Keratinocyte (primary cell): ENCODE results near the gene ZNF674. TPM values are rescaled to one million over a fixed set of nuclear protein-coding genes. Genes with fewer than 3 reads are reported as not detected.

Experiments
- DNase-seq: peaks from one replicate; pipeline ENCODE4 v3.0.0-alpha.2; 2011; ENCODE audit warnings: low read depth, missing footprints, low spot score
- FAIRE-seq: peaks from 2 replicates; lab custom pipeline; 2011; peaks lifted over from hg19 to GRCh38; lab: Jason Lieb, UNC
- H2AFZ ChIP-seq: 2 replicates; pipeline ENCODE4 v1.6.0; 2012; ENCODE audit warnings: low read length, control low read depth, inconsistent platforms; ENCODE audit not compliant: control insufficient read depth
- H3K27ac ChIP-seq: 2 replicates; pipeline ENCODE4 v1.5.1; 2011; ENCODE audit warnings: low read length; ENCODE audit not compliant: control insufficient read depth, insufficient read depth
- H3K27me3 ChIP-seq: 3 replicates; pipeline ENCODE4 v1.6.0; 2011; ENCODE audit warnings: low read length; ENCODE audit not compliant: control insufficient read depth, insufficient read depth; ENCODE audit errors: extremely low read depth
- H3K36me3 ChIP-seq, 2 experiments: 2 replicates in 1 of 2; 3 replicates in 1 of 2; pipeline ENCODE4 v1.5.1; 2011; ENCODE audit warnings: low read length in 2 of 2, mild to moderate bottlenecking in 1 of 2; ENCODE audit not compliant: control insufficient read depth in 2 of 2, insufficient read depth in 2 of 2; ENCODE audit errors: extremely low read depth in 1 of 2
- H3K4me1 ChIP-seq: 3 replicates; pipeline ENCODE4 v1.5.1; 2011; ENCODE audit warnings: low read length; ENCODE audit not compliant: control insufficient read depth, insufficient read depth; ENCODE audit errors: extremely low read depth
- H3K4me2 ChIP-seq: 3 replicates; pipeline ENCODE4 v1.6.0; 2011; ENCODE audit warnings: low read depth, low read length; ENCODE audit not compliant: control insufficient read depth, insufficient read depth; ENCODE audit errors: extremely low read depth
- H3K4me3 ChIP-seq, 3 experiments: fragments of 200-600 bp in 1 of 3; sonication (generic) in 1 of 3; 2 replicates in 2 of 3; 3 replicates in 1 of 3; pipeline ENCODE4 v1.5.1; 2011 to 2016; ENCODE audit warnings: low read length in 3 of 3, mild to moderate bottlenecking in 3 of 3, control low read depth in 2 of 3, inconsistent platforms in 1 of 3, low read depth in 1 of 3, mixed read lengths in 1 of 3, mixed run types in 1 of 3, moderate library complexity in 1 of 3; ENCODE audit not compliant: control insufficient read depth in 2 of 3, insufficient read depth in 2 of 3; ENCODE audit errors: extremely low read depth in 1 of 3
- H3K79me2 ChIP-seq: 2 replicates; pipeline ENCODE4 v1.6.0; 2012; ENCODE audit warnings: low read length; ENCODE audit not compliant: control insufficient read depth, insufficient read depth
- H3K9ac ChIP-seq: 3 replicates; pipeline ENCODE4 v1.6.0; 2011; ENCODE audit warnings: low read length; ENCODE audit not compliant: control insufficient read depth, insufficient read depth; ENCODE audit errors: extremely low read depth
- H3K9me1 ChIP-seq: 3 replicates; pipeline ENCODE4 v1.6.0; 2011; ENCODE audit warnings: low read length; ENCODE audit not compliant: control insufficient read depth, insufficient read depth; ENCODE audit errors: extremely low read depth
- H3K9me3 ChIP-seq: 2 replicates; pipeline ENCODE4 v1.5.1; 2012; ENCODE audit warnings: low read depth, low read length; ENCODE audit not compliant: control insufficient read depth
- H4K20me1 ChIP-seq: 3 replicates; pipeline ENCODE4 v1.6.0; 2011; ENCODE audit warnings: low read length; ENCODE audit not compliant: control insufficient read depth, insufficient read depth; ENCODE audit errors: extremely low read depth
- EZH2 ChIP-seq: IDR thresholded peaks from one replicate; pipeline ENCODE4 v1.6.1; 2012; ENCODE audit warnings: inconsistent platforms, mild to moderate bottlenecking, low read length, moderate library complexity
- dilution Hi-C: fragments of 300-500 bp; cut with MboI; formaldehyde crosslinking; loops from one replicate; pipeline ENCODE4 v1.7.0; 2020; ENCODE audit warnings: low sequenced_read_pairs; ENCODE audit not compliant: extremely low pct_ligation_motif_present
- polyA plus RNA-seq, 5 experiments: library from polyadenylated mRNA; depleted of rRNA in 3 of 5; stranded (reverse) in 3 of 5; stranded (forward) in 1 of 5; unstranded in 1 of 5; fragments of >200 nt; gene quantifications; 1 replicate in 1 of 5; 2 replicates in 3 of 5; 3 replicates in 1 of 5; pipeline versions ENCODE4 v1.2.1 to v1.2.3, GENCODE V29; 2011 to 2012; ENCODE audit warnings: missing spikeins in 2 of 5, low read depth in 1 of 5, low replicate concordance in 1 of 5
- TF ChIP-seq, protein P1 (sequence below), 3 experiments: IDR thresholded peaks in 1 of 3; conservative IDR thresholded peaks in 1 of 3; optimal IDR thresholded peaks in 1 of 3; 2 replicates in 2 of 3; 3 replicates in 1 of 3; pipeline versions ENCODE3 to v1.5.1; 2011; ENCODE audit warnings: low read length in 3 of 3, mild to moderate bottlenecking in 3 of 3, moderate library complexity in 2 of 3, control low read depth in 1 of 3, inconsistent platforms in 1 of 3; ENCODE audit not compliant: insufficient read depth in 2 of 3; ENCODE audit errors: extremely low read depth in 1 of 3

The ZNF674 gene
- polyA plus RNA-seq, 1 donor (not counting 4 experiments of a cell fraction or from before 2014, with no cell fraction given) = 2.1 TPM

DNA sequence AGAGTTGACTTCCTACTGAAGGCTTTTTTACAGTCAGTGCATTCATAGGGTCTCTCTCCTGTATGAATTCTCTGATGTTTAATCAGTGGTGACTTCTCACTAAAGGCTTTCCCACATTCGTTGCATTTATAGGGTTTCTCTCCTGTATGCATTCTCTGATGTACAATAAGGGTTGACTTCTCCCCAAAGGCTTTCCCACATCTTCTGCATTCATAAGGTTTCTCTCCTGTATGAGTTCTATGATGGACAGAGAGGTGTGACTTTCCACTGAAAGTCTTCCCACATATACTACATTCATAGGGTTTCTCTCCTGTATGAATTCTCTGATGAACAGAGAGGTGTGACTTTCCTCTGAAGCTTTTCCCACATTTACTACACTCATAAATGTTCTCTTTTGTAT, 45.2 kb downstream of the ZNF674 start:
- TF ChIP-seq EZH2 = no peak
- TF ChIP-seq, protein P1, sequence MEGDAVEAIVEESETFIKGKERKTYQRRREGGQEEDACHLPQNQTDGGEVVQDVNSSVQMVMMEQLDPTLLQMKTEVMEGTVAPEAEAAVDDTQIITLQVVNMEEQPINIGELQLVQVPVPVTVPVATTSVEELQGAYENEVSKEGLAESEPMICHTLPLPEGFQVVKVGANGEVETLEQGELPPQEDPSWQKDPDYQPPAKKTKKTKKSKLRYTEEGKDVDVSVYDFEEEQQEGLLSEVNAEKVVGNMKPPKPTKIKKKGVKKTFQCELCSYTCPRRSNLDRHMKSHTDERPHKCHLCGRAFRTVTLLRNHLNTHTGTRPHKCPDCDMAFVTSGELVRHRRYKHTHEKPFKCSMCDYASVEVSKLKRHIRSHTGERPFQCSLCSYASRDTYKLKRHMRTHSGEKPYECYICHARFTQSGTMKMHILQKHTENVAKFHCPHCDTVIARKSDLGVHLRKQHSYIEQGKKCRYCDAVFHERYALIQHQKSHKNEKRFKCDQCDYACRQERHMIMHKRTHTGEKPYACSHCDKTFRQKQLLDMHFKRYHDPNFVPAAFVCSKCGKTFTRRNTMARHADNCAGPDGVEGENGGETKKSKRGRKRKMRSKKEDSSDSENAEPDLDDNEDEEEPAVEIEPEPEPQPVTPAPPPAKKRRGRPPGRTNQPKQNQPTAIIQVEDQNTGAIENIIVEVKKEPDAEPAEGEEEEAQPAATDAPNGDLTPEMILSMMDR (optimal IDR thresholded peaks at IDR 0.05 in 1 of 3, IDR thresholded peaks at IDR 0.05 in 1 of 3, conservative IDR thresholded peaks at IDR 0.05 in 1 of 3; ENCODE audit: extremely low read depth in 1 of 3, insufficient read depth in 2 of 3, low read length in 3 of 3) = no peak
- H3K79me2 ChIP-seq = no peaks in the 10 kb centered on the region
- no peaks in the 10 kb centered on the region for H3K27me3 ChIP-seq
- DNase-seq (no peak), FAIRE-seq (no peak)
- H3K4me3 ChIP-seq = no peak overlapping the region
- no peak overlapping the region for H3K4me2 ChIP-seq
- H3K36me3 ChIP-seq = peaks cover 0 to 2% of the 10 kb centered on the region in 2 experiments
- H3K9ac ChIP-seq = no peak overlapping the region
- H3K4me1 ChIP-seq = no peaks in the 10 kb centered on the region
- H4K20me1 ChIP-seq = no peaks in the 10 kb centered on the region
- H3K9me3 ChIP-seq = peaks cover 8% of the 10 kb centered on the region
- dilution Hi-C loops = no loop called here
- H3K9me1 ChIP-seq = no peaks in the 10 kb centered on the region
- no peak overlapping the region for H2AFZ ChIP-seq
- H3K27ac ChIP-seq = no peak overlapping the region

DNA sequence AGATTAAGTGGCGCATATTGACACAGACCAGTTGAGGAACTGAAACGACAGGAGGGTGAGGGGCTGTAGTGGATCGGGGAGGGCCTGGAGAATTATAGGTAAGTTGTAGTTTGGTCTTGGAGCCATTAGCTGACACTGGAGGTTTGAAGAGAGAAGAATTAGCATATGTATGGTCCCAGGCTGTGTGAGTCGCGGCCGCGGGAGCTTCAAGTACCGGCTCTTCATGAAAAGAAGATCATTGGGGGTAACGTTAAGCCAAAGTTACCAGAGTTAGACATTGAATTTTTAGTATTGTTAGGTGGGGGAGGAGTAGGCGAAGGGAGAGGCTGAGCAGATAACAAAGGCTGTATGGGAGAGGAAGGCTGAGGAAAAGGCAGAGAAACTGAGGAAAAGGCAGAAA, 56.5 kb downstream of the ZNF674 start:
- no peaks in the 10 kb centered on the region for H3K27me3 ChIP-seq
- no peak overlapping the region for H3K9ac ChIP-seq
- no peaks in the 10 kb centered on the region for H3K9me1 ChIP-seq
- dilution Hi-C loops = no loop called here
- H3K27ac ChIP-seq = no peak overlapping the region
- H2AFZ ChIP-seq = no peak overlapping the region
- no peaks in the 10 kb centered on the region for H3K79me2 ChIP-seq
- FAIRE-seq (no peak), DNase-seq (no peak)
- no peaks in the 10 kb centered on the region for H4K20me1 ChIP-seq
- H3K36me3 ChIP-seq = no peaks in the 10 kb centered on the region
- peaks cover 3% of the 10 kb centered on the region for H3K9me3 ChIP-seq
- H3K4me2 ChIP-seq = no peak overlapping the region
- no peak overlapping the region for H3K4me3 ChIP-seq
- no peaks in the 10 kb centered on the region for H3K4me1 ChIP-seq
- TF ChIP-seq, protein P1 (optimal IDR thresholded peaks at IDR 0.05 in 1 of 3, IDR thresholded peaks at IDR 0.05 in 1 of 3, conservative IDR thresholded peaks at IDR 0.05 in 1 of 3; ENCODE audit: extremely low read depth in 1 of 3, insufficient read depth in 2 of 3, low read length in 3 of 3) = no peak
